ENCODE results near the gene PSMC3IP. TPM values are rescaled to one million over a fixed set of nuclear protein-coding genes. Genes with fewer than 3 reads are reported as not detected.
"Not testable (repeated sequence)": the region's sequence is repeated elsewhere in the genome, so short reads cannot be mapped to it uniquely, and the experiment has no call there.

The PSMC3IP gene
- polyA plus RNA-seq, 10 donors = 7.7 to 14.6 (median 9.5) TPM

DNA sequence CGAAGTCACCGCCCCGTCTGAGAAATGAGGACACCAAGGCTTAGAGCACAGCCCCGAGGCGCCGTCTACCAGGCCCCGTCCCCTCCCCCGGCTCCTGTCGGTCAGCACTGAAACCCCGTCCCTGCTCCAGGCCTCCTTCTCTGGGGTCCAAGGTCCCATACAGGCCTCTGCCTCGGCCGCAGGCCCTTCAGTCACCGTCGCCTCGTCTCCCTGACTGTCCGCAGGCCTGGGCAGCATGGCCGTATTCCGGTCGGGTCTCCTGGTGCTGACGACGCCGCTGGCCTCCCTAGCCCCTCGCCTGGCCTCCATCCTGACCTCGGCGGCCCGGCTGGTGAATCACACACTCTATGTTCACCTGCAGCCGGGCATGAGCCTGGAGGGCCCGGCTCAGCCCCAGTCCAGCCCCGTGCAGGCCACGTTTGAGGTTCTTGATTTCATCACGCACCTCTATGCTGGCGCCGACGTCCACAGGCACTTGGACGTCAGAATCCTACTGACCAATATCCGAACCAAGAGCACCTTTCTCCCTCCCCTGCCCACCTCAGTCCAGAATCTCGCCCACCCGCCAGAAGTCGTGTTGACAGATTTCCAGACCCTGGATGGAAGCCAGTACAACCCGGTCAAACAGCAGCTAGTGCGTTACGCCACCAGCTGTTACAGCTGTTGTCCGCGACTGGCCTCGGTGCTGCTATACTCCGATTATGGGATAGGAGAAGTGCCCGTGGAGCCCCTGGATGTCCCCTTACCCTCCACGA lies 15.0 kb downstream of the PSMC3IP start:
- peak in 1 of 3 donors; percentile 29 for DNase-seq

DNA sequence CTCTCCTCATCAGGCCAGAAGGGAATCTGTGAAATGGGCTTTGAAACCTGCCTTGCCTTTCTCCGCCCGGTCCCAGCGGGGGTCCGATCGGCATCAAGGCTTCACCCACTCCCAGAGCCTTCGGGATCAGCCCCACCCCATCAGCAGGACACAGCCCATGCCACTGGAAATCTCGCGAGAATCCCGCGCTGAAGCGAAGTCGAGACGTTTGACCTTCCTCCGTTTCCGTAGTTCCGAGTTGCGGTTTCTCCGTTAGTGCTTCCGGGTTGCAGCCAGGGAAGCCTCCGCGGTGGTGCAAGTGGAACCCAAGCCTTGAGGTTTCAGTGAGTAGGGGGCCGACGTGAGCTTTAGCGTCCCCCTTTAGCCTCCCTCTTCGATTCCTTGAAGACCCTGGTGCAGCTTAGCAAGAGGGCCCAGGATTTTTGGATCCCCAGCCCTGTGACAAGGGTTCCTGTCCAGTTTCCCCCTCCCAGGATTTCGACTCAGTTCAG lies 15.6 kb downstream of the PSMC3IP start, which contains the start of gene COASY:
Gene COASY, plus strand, starts transcription at position 252 of the 491 bp plus-strand sequence. CDS start 475 bp downstream, outside the sequence.
- DNase-seq = peak; percentile 98

DNA sequence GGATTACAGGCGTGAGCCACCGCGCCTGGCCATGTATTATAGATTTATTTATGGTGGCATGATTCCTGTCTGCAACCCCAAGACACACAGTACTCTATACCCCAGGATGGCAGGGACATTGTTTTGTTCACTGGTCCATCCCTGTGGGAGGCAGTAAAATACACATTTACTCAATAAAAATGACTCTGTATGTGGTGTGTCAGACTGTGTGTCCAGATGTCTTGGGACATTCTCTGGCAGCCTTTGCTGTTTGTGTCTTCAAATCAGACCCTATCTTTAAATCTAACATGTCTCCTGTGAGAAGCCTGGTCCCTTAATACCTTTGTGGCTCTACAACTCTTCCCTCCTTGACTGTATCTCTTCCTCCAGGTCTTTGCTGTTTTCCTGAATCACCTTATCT lies 17.3 kb downstream of the PSMC3IP start:
- DNase-seq = no peak

DNA sequence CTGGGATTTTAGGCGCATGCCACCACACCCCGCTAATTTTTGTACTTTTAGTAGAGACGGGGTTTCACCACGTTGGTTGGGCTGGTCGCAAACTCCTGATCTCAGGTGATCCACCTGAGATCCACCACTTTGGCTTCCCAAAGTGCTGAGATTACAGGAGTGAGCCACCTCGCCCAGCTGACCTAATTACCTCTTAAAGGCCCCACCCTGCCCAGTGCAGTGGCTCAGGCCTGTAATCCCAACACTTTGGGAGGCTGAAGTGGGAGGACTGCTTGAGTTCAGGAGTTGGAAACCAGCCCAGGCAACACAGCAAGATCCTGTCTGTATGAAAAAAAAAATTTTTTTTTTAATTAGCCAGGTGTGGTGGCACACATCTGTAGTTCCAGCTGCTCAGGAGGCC lies 18.5 kb downstream of the PSMC3IP start:
- DNase-seq = no peak

DNA sequence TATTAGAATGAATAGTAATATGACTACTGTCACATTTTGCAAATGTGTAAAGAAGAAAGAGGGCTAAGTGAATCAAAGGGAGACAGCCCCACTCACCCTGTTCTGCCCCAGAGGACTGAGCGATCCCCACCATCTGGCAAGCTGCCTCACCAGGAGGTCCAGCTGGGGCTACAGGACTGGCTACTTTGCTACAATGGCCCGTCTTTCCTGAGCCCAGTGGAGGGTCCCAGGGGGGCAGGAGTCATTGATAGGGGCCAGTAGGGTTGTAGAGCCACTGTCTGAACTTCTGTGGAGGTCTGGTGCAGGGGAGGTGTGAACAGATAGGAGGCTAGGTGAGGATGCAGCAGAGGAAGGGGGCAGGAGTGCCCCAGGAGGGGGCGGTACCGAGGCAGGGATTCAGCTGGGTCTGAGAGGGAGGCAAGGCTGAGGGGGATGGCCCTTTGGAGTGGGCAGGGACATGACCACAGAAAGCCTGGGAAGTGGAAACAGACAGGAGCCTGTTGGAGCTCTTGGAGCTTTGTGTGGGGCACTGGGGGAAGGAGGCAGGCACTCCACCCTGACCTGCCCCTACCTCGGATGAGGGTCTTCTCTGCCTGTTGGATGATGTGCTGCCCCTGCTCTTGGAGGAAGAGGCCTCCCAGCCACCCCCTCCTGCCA lies 21.4 kb downstream of the PSMC3IP start:
- DNase-seq = not testable (repeated sequence)

DNA sequence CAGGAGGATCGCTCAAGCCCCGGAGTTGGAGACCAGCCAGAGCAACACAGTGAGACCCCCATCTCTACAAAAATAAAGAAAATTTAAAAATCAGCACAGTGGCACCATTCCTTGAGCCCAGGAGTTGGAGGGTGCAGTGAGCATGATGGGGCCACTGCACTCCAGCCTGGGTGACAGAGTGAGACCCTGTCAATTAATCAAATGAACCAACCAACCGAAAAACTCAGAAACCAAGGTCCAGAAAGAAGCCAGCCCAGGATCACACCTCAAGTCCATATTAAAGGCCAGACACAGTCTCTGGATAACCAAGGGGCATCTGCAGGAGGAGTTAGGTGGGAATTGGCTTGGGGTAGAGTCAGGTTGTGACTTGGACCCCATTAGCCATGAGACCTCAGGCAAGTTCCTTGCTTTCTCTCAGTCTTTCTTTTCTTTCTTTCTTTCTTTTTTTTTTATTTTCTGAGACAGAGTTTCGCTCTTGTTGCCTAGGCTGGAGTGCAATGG lies 22.4 kb downstream of the PSMC3IP start:
- peak in 1 of 3 donors; percentile 34 for DNase-seq

DNA sequence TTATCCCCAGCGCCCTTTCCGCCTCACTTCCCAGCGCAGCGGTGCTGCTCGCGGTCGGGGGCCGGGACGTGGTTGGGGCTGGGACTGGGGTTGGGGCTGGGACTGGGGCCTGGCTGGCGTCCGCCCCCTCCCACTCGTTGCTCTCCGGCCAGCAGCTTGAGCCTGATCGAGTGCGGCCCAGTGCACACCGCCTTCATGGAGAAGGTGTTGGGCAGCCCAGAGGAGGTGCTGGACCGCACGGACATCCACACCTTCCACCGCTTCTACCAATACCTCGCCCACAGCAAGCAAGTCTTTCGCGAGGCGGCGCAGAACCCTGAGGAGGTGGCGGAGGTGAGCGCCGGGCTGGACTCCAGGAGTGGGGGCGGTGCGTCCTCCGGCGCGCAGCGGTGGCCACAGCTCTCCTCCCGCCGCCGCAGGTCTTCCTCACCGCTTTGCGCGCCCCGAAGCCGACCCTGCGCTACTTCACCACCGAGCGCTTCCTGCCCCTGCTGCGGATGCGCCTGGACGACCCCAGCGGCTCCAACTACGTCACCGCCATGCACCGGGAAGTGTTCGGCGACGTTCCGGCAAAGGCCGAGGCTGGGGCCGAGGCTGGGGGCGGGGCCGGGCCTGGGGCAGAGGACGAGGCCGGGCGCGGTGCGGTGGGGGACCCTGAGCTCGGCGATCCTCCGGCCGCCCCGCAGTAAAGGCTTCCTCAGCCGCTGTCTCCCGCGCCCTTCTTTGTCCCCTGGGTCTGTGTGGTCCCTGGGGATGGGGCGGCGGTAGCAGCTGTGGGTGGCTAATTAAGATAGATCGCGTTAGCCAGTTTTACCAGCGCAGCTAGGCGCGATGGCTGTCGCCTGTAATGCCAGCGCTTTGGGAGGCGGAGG lies 23.0 kb downstream of the PSMC3IP start:
- peak; percentile 79 to 96 (median 91) for DNase-seq

DNA sequence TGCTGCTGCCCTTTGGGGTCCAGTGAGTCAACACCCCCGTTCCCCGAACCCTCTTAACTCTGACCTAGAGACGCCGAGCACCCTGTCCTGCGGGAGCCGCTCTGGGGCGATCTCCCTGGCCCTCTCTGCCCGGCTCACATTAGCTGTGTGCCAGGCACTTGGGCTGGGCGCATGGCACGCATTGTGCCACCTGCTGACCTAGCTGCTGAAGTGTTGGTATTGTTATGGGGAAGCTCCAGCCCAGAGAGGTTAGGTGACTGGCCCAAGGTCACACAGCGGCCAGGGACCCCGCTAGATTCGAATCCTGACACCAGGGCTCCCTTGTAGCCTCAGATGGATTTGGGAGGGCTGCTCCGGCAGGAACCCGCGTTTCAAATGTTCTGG lies 23.7 kb downstream of the PSMC3IP start:
- no peak for DNase-seq

DNA sequence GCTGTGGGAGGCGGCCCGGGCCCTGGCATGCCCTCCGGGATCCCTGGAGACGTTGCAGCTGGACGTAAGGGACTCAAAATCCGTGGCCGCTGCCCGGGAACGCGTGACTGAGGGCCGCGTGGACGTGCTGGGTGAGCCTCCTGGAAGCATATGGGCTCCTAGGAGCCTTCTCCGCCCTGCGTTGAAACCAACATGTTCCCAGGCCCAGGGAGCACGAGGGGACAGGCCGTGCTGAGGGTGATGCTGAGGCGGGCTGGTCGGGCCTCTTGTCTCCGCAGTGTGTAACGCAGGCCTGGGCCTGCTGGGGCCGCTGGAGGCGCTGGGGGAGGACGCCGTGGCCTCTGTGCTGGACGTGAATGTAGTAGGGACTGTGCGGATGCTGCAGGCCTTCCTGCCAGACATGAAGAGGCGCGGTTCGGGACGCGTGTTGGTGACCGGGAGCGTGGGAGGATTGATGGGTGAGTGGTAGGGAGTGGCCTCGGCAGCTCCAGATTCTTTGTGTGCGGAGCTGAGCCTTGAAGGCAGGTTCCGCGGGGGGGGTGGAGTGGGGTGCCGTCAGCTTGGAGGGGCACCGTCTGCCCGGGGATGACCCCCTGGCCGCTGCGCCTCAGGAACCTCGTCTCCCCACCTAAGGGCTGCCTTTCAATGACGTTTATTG lies 24.2 kb downstream of the PSMC3IP start:
- no peak for DNase-seq

DNA sequence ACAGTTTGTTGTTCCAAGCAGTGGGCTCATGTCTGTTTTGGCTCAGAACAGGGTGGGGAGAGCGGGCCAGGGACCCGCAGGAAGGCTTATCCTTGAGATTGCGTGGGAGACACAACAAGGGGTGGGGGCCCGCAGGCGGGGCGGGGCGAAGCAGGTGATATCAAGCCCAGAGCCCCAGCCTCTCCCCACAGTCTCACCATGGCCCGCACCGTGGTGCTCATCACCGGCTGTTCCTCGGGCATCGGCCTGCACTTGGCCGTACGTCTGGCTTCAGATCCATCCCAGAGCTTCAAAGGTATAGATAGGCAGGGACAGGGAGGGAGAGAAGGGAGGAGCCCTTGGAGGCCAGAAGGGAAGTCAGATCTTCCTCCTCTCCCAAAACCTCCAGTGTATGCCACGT lies 24.8 kb downstream of the PSMC3IP start, which contains the start of gene HSD17B1:
Gene HSD17B1, plus strand, starts transcription at position 188 of the 400 bp plus-strand sequence. Its CDS starts 11 bp downstream, at position 199.
- not testable (repeated sequence) for DNase-seq

DNA sequence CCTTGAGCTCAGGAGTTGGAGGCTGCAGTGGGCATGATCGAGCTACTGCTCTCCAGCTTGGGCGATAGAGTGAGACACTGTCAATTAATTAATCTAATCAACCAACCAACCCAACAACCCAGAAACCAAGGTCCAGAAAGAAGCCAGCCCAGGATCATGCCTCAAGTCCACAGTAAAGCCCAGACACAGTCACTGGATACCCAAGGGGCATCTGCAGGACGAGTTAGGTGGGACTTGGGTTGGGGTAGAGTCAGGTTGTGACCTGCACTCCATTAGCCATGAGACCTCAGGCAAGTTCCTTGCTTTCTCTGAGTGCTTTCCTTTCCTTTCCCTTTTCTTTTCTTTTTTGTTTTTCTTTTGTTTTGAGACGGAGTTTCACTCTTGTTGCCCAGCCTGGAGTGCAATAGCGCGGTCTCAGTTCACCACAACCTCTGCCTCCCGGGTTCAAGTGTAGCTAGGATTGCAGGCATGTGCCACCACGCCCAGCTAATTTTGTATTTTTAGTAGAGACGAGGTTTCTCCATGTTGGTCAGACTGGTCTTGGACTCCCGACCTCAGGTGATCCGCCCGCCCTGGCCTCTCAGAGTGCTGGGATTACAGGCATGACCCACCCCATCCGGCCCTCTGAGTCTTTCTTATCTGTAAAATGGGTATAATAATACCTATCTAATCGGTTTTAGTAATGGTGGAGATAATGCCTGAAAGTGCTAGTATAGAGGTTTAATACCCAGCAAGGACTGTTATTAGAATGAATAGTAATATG lies 28.4 kb downstream of the PSMC3IP start:
- no peak for DNase-seq

DNA sequence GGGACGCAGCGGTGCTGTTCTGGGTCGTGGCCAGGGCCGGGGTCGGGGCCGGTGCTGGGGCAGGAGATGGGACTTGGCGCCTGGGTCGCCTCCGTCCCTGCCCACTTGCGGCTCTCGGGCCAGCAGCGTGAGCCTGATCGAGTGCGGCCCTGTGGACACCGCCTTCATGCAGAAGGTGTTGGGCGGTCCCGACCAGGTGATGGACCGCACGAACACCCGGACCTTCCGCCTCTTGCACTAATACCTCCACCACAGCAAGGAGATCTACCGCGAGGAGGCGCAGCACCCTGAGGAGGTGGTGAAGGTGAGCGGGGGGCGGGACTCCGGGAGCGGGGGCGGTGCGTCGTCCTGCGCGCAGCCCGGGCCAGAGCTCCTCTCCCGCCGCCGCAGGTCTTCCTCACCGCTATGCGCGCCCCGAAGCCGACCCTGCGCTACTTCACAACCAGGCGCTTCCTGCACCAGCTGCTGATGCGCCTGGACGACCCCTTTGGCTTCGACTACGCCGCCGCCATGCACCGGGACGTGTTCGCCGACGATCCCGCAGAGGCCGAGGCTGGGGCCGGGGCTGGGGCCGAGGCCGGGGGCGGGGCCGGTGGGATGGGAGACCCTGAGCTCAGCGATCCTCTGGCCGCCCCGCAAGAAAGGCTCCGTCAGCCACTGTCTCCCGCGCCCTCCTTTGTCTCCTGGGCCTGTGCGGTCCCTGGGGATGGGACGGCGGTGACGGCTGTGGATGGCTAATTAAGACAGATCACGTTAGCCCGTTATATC lies 29.3 kb downstream of the PSMC3IP start:
- DNase-seq = peak in 1 of 3 donors; percentile 70

DNA sequence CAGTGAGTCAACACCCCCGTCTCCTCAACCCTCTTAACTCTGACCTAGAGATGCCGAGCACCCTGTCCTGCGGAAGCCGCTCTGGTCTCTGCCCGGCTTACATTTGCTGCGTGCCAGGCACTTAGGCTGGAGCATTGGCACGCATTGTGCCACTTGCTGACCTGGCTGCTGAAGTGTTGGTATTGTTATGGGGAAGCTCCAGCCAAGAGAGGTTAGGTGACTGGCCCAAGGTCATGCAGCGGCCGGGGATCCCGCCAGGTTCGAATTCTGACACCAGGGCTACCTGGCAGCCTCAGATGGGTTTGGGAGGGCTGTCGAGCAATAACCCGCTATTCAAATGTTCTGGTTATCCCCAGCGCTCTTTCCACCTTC lies 29.8 kb downstream of the PSMC3IP start:
- DNase-seq = no peak

DNA sequence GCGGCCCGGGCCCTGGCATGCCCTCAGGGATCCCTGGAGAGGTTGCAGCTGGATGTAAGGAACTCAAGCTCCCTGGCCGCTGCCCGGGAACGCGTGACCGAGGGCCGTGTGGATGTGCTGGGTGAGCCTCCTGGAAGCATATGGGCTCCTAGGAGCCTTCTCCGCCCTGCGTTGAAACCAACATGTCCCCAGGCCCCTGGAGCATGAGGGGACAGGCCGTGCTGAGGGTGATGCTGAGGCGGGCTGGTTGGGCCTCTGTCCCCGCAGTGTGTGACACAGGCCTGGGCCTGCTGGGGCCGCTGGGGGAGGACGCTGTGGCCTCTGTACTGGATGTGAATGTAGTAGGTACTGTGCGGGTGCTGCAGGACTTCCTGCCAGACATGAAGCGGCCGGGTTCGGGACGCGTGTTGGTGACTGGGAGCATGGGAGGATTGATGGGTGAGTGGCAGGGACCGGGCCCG lies 30.5 kb downstream of the PSMC3IP start:
- no peak for DNase-seq

DNA sequence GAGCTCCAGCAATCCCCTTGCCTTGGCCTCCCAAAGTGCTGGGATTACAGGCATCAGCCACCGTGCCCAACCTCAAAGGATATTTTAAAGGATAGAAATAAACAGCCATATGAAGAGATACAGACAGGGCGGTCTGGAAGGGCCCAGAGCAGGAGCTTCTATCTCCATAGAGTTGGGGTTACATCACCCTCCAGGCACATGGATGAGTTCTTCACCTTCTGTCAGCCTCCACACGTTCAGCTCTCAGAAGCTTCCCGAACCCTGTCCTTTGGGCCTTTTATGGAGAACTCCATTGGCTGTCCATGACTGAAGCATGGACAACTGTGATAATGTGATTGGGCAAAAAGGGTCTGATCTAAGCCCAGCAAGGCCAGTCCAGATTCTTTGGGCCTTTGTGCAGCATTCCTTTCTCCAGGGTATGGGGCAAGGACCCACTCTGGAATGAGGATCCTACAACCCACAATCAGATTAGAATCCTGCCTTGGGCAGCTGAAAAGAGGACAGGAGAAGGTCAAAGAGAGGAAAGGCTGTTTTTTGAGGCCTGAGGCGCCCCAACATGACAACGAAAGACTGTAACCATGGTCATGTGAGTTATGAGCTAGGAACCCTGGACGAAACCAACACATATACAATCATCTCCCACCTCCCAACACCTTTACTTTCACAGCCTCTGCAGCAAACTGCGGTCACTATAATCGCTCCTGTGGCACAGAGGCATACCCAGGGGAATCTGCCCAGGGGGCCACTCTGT lies 31.6 kb downstream of the PSMC3IP start:
- DNase-seq = not testable (repeated sequence)

DNA sequence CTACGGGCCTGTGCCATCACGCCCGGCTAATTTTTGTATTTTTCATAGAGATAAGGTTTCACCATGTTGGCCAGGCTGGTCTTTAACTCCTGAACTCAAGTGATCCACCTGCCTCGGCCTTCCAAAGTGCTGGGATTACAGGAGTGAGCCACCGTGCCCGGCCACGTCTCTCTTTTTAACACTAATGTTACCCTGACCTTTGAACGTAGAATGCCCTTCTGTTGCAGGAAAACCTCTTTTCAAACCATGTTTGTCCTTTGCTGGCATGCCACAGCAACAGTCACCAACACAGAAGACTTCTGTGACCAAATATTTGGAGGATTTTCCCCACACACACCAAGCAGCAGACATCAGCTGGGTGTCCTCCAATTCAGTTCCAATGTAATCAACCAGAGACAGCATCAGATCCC lies 32.6 kb downstream of the PSMC3IP start:
- no peak for DNase-seq

DNA sequence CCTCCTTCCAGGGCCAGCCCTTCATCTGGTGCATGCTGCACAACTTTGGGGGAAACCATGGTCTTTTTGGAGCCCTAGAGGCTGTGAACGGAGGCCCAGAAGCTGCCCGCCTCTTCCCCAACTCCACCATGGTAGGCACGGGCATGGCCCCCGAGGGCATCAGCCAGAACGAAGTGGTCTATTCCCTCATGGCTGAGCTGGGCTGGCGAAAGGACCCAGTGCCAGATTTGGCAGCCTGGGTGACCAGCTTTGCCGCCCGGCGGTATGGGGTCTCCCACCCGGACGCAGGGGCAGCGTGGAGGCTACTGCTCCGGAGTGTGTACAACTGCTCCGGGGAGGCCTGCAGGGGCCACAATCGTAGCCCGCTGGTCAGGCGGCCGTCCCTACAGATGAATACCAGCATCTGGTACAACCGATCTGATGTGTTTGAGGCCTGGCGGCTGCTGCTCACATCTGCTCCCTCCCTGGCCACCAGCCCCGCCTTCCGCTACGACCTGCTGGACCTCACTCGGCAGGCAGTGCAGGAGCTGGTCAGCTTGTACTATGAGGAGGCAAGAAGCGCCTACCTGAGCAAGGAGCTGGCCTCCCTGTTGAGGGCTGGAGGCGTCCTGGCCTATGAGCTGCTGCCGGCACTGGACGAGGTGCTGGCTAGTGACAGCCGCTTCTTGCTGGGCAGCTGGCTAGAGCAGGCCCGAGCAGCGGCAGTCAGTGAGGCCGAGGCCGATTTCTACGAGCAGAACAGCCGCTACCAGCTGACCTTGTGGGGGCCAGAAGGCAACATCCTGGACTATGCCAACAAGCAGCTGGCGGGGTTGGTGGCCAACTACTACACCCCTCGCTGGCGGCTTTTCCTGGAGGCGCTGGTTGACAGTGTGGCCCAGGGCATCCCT lies 34.1 kb downstream of the PSMC3IP start:
- DNase-seq = peak in 2 of 3 donors; percentile 48 to 72

All from muscle of back (tissue), 11 donors.